SK-MEL-5 (cell line): ENCODE measurements around the gene SLC6A12. TPM values are rescaled to one million over a fixed set of nuclear protein-coding genes. Genes with fewer than 3 reads are reported as not detected.
"Not testable (repeated sequence)": the region's sequence is repeated elsewhere in the genome, so short reads cannot be mapped to it uniquely, and the experiment has no call there.

Experiments used
- DNase-seq: peaks from one replicate; pipeline ENCODE4 v3.0.0-alpha.2; 2016; ENCODE audit warnings: low read depth, low spot score
- in situ Hi-C: cut with HindIII; loops from 2 replicates; pipeline ENCODE4 v1.10.0; 2016; ENCODE audit warnings: low sequenced_read_pairs, high pct_unique_total_duplicates, low pct_unique_long_range_greater_than_20kb
- total RNA-seq: library from RNA; depleted of rRNA; stranded (reverse); fragments of >200 nt; shearing (Covaris generic); gene quantifications from 2 replicates; pipeline ENCODE4 v1.2.3, GENCODE V29; 2014

The SLC6A12 gene
- total RNA-seq, 1 experiment from 2014 or later: 1.6 TPM

DNA sequence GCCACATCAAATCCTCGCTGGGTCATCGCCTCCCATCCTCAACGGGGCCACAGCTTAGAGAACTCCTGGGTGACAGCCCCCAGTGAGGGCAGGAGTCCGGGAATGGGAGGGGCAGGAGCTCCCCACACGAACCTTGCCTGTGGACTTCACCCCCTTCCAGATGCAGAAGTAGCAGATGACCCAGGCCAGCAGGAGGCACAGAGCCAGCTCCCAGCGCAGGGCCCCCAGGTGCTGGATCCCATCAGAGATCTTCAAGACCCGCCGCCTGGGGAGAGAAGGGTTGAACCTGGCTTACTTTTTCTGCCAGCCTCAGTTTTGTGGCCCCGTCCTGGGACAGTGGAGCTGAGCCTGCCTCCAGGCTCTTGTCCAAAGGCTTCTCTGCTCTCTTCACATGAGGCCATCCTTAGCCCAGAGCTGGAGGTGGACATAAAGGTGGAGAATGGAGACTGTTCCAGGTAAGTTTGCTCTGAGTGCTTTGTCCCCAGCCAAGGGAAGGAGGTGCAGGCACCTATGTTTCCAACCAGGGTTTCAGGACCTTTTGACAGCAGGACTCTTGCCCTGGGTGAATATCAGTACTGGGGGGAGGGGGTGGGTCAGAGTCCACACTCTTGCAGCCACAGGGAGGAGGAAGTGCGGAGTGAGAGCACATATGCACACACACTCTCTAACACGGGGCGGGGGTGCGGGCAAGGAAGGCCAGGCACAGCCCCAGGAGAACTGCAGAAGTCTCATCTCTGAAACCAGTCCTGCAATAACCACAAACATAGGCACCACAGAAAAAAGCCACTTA lies 23.3 kb upstream of the SLC6A12 start:
- no peak for DNase-seq
- in situ Hi-C loops: no loop called here

DNA sequence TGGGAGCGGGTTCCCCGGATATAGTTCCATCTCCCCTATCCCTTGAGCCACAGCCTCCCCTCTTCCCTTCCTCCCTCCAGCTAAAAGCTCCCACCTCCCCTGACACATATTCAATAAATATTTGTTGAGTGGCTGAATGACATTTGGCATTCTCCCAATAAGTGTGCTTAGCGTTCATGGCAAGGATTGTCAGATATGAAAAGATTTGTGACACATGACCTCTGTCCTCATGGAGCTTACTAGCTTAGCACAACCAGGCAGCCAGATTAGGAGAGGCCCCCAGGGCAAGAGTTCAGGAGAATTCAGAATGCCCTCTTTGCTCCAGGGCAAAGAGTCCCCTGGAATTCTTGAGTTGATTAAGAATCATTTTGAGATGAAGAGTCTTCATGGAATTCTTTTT lies 22.5 kb upstream of the SLC6A12 start:
- no peak for DNase-seq
- in situ Hi-C loops: no loop called here

DNA sequence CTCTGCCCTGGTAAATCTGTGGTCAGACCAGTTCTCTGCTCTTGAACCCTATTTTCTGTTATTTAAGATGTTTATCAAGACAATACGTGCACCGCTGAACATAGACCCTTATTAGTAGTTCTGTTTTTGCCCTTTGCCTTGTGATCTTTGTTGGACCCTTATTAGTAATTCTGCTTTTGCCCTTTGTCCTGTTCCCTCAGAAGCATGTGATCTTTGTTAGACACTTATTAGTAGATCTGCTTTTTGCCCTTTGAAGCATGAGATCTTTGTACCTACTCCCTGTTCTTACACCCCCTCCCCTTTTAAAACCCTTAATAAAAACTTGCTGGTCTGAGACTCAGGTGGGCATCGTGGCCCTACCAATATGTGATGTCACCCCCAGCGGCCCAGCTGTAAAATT lies 22.0 kb upstream of the SLC6A12 start:
- in situ Hi-C loops, DNase-seq: not testable (repeated sequence)

DNA sequence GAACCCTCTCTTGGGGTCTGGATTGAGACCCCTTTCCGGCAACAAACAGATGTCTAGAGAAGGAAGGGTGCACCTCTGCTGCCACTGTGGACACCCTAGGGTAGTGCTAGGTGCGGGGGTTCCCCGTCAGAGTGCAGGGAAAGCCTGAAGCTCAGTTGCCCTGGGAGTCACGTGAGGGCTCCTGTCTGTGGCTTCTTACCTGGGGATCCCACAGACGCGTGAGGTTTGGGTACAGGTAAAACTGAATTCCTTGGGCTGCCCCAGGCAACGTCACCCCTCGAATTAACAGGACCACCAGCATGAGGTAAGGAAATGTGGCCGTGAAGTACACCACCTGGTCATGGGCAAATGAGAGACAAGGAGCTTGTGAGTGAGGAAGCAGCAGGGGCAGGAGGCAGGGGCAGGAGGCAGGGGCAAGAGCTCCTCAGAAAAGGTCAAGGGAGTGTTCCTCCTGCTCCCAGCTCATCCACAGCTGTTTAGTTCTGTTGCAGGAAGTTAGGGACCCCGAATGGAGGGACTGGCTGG lies 21.0 kb upstream of the SLC6A12 start:
- no peak for DNase-seq
- in situ Hi-C loops: no loop called here

DNA sequence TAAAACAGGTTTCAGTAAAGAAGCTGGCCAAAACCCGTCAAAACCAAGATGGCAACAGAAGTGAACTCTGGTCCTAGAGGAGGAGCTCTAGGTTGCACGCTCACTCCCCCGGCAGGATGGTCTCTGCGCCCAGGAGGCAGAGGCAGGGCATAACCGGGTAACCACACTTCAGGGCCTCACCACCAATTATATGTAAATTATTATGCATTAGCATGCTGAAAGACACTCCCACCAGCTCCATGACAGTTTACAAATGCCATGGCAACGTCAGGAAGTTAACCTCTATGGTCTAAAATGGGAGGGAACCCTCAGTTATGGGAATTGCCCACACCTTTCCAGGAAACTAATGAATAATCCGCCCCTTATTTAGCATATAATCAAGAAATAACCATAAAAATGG lies 20.1 kb upstream of the SLC6A12 start:
- in situ Hi-C loops: no loop called here
- no peak for DNase-seq

DNA sequence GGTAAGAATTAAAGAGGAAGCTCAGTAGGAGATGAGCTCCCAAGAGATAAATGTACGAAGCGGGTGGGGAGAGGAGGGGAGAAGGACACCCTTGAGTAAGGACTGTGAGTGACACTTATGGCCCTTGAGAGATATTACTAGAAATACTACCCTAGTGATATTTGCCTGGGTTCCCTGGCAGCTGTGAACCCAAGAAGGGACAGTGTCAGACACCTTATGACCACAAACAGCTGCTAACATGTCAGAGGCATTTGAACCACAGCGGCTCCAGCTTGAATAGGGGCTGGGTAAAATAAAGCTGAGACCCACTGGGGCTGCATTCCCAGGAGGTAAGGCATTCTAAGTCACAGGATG lies 19.6 kb upstream of the SLC6A12 start:
- in situ Hi-C loops: no loop called here

DNA sequence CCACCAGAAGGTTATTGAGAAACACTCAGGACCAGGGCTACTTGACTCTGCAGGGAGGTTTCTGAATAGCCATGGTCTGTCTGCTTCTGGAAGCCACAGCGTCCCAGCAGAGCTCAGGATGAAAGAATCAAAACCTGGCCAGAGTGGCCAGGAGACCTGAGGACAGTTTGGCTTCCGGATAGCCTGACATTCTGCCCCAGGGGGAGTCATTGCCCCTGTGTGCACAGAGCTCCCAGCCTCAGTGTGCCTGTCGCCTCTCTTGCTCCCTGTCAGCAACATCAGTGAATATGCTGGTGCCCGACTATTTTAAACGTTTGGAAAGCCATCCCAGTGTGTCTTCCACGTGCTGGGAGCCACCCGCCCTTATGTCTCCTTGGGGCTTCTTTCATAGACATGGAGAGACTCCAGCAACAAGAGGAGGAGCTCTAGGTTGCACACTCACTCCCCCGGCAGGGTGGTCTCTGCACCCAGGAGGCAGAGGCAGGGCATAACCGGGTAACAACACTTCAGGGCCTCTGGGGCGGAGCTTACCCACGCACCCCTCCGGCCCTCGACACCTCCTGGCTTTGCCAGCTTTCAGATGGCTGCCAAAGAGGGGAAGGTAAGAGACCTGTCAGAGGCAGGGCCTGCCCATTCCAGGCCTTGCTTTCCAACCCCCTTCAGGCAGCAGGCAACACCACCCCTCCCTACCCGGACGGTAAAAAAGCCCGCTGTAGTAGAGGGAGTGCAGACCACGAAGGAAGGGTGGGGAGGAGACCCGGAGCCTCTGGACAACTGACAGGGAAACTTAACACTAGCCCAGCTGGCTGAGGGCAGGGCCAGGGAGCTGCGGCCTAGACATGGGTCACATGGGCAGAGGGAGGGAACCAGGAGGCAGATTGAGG lies 19.0 kb upstream of the SLC6A12 start:
- in situ Hi-C loops: no loop called here
- DNase-seq: no peak

More for the DNA sequence above, 19.6 kb upstream of the SLC6A12 start:
- DNase-seq: no peak

DNA sequence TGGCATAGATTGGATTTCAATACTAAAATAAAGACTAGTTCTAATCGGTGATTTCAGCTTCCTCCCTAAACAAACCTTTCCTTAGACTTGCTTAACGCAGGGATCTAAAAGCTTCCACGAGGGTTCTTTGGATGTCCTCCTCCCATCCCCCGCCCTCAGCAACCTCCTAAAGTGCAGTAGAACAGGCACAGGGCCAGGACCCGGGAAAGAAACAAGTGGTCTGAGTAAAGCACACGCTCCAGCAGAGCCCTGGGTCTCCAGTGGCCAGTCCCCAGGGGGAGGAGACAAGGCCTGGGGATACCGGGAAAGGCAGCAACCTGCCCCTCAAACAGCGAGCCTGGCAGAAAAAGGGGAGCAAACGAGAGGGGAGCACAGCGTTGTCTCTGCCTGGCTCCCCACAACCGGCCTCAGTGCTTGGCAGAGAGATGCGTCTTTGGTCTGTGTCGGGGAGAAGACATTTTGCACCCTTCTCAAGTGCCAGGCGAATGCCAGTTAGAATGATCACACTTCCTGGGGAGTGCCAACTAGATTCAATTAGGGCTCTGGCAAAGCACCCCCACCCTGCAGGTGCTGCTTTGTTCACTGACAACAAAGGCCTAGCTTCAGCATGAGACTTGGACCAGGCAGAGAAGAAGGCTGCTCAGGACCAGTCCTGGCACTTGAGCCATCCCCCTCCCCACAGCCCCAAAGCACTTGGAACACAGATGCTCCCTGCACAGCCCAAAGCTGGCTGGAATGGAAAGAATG lies 17.1 kb upstream of the SLC6A12 start:
- in situ Hi-C loops: no loop called here
- no peak for DNase-seq

DNA sequence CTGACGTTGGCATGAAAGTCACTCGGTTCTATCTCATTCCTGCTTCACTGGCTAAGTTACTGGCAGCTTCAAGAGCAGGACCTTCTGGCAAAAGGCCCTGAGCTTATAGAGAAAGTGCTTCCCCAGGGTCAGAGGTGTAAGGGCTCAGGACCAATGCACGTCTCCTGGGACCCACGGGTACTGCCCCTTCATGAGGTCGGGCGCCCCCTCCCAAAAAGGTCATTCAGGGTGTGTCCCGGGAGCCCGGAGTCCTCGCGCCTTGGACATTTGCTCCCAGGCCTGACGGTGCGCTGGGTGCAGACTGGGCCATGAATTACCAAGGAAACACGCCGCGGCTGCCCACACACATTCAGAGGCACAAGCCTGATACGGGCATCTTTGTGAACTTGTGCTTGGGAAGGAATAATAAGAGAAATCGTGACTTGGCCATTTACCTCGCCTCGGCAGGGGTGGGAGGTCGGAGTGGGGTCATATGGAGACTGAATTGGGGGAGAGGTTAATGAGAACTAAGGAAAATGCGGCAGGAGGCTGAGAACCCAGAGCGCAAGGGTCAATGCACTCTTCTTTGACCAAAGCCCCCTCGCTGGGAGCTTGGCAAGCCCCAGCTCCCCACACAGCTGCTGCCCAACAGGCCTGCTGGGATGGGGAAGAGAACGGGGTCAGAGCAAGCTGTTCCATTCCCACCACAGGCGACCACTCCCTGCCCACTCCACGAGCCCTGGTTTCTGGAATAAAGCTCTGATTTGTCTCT lies 15.7 kb upstream of the SLC6A12 start:
- in situ Hi-C loops: no loop called here
- DNase-seq: no peak

DNA sequence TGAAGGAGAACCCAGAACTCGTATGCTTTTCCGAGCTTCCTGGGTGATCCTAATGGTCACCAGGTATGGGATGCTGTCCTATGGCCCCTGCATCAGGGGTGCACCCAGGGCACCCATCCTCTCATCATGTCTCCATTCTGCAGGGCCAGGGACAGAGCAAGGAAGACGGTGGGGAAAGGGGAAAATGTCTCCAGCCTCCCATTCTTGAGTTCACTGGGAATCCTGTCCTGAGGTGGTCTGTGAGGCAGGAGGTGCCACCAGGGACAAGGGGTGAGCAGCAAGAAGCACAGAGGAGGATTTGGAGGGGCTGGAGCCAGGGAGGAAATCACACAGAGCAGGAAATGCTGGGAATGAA lies 14.9 kb upstream of the SLC6A12 start:
- in situ Hi-C loops: no loop called here

DNA sequence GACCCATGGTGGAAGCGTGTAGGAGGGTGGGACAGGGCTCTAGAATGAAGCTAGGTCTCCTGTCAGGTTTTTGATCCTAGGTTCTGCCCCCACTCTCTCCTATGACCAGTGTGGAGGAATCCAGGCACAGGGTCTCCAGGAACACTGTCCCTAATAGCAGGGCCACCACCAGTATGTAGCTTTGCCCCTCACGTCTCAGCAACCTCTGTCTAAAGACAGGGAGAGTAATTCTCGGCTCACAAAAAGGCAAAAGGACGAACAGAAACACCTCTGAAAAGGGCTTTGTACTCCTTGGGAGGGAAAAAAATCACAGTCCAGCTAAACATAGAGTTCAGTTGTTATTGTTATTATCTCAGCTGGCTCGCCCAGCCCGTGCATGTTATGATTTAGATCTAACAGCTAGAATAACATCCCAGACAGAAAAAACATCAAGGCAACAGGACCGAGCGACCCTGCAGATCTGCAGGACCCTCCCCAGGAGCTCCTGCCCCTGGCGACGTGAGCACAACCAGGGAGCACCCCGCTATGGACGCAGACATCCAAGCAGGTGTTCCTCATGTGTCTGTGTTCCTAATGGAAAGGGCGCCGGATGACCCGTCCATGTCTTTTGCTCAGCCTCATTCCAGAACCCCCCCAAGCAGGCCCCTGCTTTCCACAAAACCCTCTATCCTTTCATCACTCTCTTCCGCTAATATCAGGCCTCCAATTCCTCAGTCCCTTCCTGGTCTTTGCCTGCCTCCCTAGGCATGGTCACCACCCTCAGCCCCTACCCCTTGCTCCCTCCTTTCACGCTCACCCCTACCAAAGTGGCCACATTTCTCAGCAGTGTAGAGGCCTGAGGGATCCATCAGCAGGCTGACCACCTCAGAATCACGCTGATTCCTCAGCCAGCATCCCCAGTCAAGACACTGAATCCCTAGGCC lies 14.2 kb upstream of the SLC6A12 start:
- DNase-seq: no peak
- in situ Hi-C loops: no loop called here

More for the DNA sequence above, 14.9 kb upstream of the SLC6A12 start:
- no peak for DNase-seq

DNA sequence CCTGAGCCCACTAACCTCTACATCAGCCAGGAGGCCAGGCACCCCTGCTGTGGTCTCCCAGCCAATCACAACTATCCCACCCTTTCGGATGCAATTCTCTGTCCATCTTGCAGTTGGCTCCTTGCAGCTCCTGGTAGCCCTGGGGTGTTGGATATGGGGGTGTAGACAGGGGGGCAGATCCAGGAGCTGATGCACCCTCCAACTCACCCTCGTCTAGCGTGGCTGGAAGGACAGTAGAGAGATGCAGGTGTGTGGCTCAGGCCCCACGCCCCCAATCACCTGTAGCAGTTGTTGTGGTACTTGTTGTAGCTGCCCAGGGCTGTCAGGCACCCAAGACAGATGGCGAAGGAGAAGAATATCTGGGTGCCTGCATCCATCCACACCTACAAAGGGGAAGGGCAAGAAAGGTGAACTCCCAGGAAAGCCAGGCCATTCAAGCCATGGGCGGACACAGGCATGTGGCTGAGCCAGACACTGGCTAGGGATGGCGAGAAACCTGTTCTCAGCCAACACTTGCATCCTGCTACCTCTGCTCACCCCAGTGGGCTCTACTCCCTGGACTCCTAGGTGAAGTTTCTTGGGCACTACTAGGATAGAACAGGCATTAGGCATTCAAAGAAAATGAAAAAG lies 13.4 kb upstream of the SLC6A12 start:
- no peak for DNase-seq
- in situ Hi-C loops: no loop called here

DNA sequence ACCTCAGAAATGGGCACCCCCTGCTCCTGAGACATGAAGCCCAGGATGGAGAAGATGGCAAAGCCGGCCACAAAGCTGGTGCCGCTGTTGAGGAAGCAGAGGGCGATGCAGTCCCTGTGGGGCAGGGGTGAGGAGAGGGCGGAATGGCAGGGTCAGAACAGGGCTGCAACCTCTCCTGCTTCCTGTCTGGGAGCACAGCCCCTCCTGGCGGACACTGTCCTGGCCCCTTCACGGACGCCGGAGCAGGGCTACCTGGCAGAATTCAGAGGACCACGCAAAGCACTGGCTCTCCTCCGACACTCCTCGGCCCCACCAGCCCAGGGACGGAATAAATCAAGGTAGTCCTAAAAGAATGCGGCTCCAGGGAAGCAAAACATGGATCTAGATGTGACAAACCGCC lies 12.4 kb upstream of the SLC6A12 start:
- no peak for DNase-seq
- in situ Hi-C loops: no loop called here

DNA sequence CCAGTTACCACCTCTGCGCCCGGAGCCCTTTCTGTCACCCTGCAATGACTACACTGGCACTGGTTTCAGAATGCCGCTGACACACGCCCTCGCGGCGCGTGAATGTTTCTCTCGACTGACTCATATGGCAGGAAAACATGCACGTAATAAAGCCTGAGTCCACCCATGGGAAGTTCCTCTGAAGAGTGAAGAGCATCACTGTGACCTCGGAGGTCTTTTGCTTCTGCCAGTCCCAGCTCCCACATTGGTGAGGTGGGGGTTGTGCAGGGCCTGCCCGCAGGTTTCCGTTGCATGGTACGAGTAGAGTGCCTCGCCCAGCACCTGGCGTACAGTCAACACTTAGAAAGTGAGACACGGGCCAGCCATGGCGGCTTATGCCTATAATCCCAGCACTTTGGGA lies 11.1 kb upstream of the SLC6A12 start:
- no peak for DNase-seq
- in situ Hi-C loops: no loop called here

DNA sequence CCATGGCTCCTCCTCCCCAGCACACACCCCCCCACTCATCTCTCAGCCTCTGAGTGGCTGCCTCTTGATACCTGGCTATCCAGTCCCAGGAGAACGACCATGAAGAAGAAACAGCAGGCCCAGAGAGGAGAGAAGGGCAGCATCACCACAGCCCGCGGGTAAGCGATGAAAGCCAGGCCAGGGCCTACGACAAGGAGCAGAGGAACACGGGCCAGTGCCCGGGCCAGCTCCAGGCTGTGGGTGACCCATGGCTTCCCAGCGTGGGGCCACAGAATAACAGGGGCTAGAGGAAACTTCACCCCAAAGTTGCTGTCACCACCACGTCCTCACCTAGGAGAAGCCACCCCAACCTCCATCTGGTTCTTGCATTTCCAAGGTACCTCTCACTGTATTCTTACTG lies 10.4 kb upstream of the SLC6A12 start:
- in situ Hi-C loops: no loop called here
- DNase-seq: no peak

DNA sequence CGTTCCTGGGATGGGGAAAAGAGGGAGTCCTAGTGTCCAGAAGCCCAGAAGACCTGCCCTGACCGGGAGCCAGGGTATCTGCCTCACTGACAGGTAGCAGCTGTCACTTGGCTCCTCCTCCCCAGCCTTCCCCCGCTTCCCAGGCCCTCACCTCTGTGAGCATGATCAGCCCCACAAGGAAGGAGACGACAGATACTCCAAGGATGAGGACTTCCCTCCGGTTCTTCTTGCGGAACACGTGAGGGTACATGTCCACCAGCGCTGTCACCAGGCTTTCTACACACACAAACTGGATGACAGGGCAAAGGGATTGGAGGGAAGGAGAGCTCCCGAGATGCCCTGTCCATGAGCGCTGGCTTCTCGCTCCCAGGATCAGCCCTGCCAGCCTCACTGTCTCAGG lies 9.9 kb upstream of the SLC6A12 start:
- in situ Hi-C loops: no loop called here
- no peak for DNase-seq
